K562 (cell line): ENCODE measurements around the gene MSGN1.

Source experiments
- ARID2 ChIP-seq: fragments of 450-650 bp; IDR thresholded peaks from 2 replicates; pipeline ENCODE4 v1.6.1; 2017; ENCODE audit warnings: antibody characterized with exemption, mild to moderate bottlenecking
- MCM2 ChIP-seq: fragments of 450-650 bp; IDR thresholded peaks from 2 replicates; pipeline ENCODE4 v1.6.1; 2017; ENCODE audit warnings: low read depth, mild to moderate bottlenecking
- SOX6 ChIP-seq: fragments of 450-650 bp; IDR thresholded peaks from 2 replicates; pipeline ENCODE4 v1.6.1; 2014; ENCODE audit warnings: mild to moderate bottlenecking
- SREBF2 ChIP-seq: sonication (generic); formaldehyde crosslinking; IDR thresholded peaks from 2 replicates; pipeline ENCODE4 v1.4.0; 2020; ENCODE audit warnings: mild to moderate bottlenecking, missing genetic modification reagents
- TCF15 ChIP-seq: fragments of 250-450 bp; sonication (Bioruptor Pico); IDR thresholded peaks from 2 replicates; pipeline ENCODE4 v1.8.0; 2022; ENCODE audit warnings: moderate library complexity, mild to moderate bottlenecking, inconsistent platforms
- ZNF12 ChIP-seq: sonication (generic); formaldehyde crosslinking; IDR thresholded peaks from 2 replicates; pipeline ENCODE4 v1.4.0; 2020; ENCODE audit warnings: mild to moderate bottlenecking, missing genetic modification reagents

DNA sequence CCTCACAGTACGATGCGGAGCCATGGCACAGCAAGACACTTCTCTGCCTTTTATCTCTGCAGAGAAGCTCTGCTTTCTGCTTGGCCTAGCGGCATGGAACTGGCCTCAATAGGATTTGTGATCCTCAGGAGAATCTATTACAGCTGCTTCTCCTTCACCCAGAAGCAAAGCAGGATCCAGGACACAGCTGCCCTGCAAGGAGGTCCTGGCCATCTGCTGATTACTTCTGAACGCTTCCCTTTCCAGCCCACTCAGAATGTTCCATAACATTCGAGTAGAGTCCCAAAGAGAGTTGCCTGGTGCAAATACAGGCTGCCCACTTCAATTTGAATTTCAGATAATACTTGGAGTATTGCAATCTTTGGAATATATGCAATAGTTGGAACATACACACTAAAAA lies 33.0 kb downstream of the MSGN1 start:
- TF ChIP-seq ZNF12 (CRISPR knock-in tag), result no peak
- TF ChIP-seq SREBF2, result no peak
- no peak for TF ChIP-seq TCF15 (CRISPR knock-in tag)
- TF ChIP-seq MCM2, result no peak
- TF ChIP-seq SOX6, result no peak
- TF ChIP-seq ARID2, result no peak
